Amygdala (tissue), 56 donors: Measurements from ENCODE around the gene ENOSF1.
"Not testable (repeated sequence)": the region's sequence is repeated elsewhere in the genome, so short reads cannot be mapped to it uniquely, and the experiment has no call there.

Source experiments
- DNase-seq, 56 donors: peaks; one replicate each; lab custom pipeline; 2025; lab: John Stamatoyannopoulos, UW

The ENOSF1 gene

GRCh38 chr18:708096-708495, 4.3 kb downstream of the ENOSF1 start:
- DNase-seq, result no peak

- DNase-seq, result peak in 1 of 56 donors; percentile 22
Observed at GRCh38 chr18:706405-706804, 6.0 kb downstream of the ENOSF1 start.

- DNase-seq, result no peak
Observed at GRCh38 chr18:703213-703967, 9.0 kb downstream of the ENOSF1 start.

GRCh38 chr18:697800-698199, 14.6 kb downstream of the ENOSF1 start:
- DNase-seq, result no peak

GRCh38 chr18:697012-697411, 15.4 kb downstream of the ENOSF1 start:
- DNase-seq, result no peak

DNA sequence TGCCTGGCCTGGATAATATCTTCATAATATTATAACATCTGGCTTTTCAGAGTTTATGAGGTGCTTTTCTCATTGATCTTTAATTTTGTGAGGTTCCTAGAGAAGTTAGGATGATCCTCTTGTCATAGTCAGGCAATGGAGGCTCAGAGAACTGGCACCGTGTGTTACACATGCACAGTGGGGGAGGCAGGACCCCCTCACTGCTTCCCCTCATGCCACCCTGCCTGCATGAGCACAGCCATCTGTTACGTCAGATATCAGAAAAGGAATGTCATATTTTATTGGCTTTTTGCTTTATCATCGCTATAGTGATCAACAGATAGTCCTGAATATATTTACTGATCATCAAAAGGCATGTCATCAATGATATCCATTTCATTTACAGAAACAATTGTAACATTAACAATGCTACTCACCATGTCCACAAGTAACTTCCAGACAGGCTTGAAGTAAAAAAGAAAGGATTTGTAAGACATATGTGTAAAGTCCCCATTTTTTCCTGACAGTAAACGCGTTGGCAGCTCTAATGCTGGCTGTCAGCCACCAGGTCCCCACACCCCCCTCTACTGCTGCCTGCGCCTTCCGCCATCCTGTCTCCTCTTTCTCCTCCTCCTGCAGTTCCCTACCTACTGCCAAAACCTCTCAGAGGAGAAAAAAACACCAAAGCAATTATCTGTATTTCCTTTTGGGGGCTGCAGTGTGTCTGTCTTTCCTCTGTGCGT, 18.8 kb downstream of the ENOSF1 start:
- peak in 5 of 56 donors; percentile 11 to 33 (median 30) for DNase-seq

DNA sequence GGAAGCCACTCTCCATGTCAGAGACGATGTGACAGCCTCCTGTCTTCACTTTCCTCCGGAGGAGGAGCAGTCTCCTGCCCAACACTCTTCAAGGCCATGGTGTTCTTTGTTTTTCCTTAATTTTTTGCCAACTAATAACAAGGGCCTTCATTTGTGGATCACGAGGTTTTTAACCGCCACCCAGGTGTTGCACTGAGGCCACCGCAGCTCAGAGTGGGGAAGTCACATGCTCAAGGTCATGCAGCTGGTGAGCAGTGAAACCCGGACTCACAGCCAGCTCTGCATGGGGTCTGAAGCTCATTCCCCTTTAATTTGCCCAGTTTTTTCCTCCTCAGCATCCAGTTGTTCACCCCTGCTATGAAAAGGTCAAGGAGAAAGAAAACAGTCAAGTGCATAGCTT, 19.6 kb downstream of the ENOSF1 start:
- DNase-seq, result no peak

- DNase-seq, result no peak
Observed at GRCh38 chr18:688323-688722, 24.1 kb downstream of the ENOSF1 start.

GRCh38 chr18:686339-687111, 25.9 kb downstream of the ENOSF1 start:
- peak in 2 of 56 donors; percentile 9 to 12 for DNase-seq

DNA sequence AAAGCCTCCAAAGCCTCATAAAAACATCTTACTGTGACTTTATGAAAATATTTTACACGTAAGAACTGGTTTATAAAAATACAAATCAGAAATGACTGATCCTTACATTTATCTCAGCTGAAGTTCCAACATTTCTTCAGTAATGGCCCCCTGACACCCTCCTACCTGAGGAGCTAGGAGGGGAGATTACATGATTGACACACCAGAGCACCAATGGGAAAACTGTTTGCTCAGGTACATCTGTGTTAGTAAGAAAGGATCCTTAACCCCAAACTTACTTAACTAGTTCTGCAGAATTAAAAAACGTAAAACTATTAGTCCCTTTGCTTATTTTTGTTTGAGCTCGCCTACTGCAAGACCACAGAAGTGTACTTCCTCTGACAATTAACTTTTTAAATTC, 27.0 kb downstream of the ENOSF1 start:
- no peak for DNase-seq

DNA sequence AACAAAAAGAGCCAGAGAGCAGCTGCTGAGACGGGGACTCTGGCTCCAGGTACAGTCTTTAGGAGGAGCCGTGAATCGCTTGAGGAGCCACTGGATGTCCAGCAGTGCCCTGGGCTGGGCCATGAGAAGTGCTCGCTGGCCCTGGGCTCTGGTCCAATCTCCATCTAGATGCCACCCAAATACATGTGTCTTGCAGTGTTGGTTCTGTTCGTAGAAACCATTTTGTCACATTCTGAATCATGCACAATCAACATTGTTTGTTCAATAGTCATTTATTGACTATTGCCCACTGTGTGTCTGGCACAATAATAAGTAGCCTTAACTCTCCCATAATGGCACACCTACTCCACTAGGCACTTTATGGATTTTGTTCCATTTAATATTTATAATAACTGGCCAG, 28.9 kb downstream of the ENOSF1 start:
- no peak for DNase-seq

DNA sequence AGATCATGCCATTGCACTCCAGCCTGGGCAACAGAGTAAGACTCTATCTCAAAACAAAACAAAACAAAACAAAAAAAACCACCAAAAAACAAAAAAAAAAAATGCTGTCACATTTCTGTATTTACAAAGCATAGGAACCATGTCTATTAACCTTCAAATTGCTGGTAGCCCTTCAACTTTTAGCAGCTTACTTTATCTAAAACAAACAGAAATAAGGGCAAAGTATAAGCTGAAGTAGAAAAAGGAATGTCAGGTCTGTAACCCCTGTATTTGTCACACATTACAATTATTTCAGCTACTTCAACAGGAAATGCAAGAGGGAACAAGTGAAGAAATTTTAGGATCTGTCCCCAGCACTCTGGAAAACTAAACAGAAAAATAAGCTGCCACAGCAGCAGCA, 29.6 kb downstream of the ENOSF1 start:
- DNase-seq, result no peak

DNA sequence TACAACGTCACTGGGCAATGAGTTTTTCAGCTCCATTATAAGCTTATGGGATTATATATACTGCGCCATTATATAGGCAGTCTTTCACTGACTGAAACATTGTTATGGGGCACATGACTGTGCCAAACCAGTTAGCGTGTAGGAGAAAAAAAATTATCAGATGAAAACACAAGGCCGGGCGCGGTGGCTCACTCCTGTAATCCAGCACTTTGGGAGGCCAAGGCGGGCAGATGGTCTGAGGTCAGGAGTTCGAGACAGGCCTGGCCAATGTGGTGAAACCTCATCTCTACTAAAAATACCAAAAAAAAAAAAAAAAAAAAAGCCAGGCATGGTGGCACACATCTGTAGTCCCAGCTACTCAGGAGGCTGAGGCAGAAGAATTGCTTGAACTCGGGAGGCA, 30.0 kb downstream of the ENOSF1 start:
- not testable (repeated sequence) for DNase-seq

- DNase-seq, result no peak
Observed at GRCh38 chr18:681985-682384, 30.4 kb downstream of the ENOSF1 start.

- peak in 2 of 56 donors; percentile 10 to 15 for DNase-seq
Observed at GRCh38 chr18:680392-680791, 32.0 kb downstream of the ENOSF1 start.

DNA sequence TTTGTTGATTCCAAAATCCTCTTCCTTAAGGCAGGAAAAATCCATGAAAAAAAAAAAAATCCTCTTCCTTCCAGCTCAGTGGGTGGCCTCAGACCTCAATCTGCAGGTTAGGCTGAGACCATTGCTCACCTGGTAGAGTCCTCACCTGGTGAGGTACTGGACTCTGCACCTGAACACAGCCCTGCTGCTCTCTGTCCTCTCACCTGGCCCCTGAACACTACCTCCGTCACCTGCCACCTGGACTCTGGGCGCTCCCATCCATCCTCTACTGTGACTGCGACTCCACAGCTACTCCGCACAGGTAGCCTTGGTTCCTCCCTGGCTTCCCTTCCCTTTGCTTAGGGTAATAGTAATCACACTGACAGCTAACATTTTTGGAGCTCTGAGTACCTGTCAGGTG, 32.9 kb downstream of the ENOSF1 start:
- DNase-seq, result no peak

GRCh38 chr18:678482-679182, 33.8 kb downstream of the ENOSF1 start:
- no peak for DNase-seq

DNA sequence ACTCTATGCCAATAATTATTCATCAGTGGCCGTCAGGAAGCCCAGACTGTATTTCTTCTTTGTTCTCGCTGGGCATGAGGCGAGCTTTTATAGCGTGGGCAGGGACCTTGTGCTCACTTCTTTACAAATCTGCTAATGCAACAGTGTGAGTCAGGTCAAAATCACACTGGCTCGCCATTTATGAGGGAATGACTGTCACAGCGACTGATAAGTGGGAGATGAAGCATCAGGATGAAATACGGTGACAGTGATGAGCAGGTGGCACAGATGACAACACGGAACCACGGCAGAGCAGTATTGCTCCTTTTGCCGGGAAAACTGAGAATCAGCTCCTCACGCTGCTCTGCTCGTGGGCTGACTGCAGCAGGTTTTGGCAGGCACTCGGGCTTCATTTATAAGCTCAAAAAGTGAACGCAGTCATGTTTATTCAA, 34.5 kb downstream of the ENOSF1 start:
- DNase-seq, result peak in 14 of 56 donors; percentile 9 to 66 (median 20)

- no peak for DNase-seq
Observed at GRCh38 chr18:677145-677544, 35.3 kb downstream of the ENOSF1 start.

DNA sequence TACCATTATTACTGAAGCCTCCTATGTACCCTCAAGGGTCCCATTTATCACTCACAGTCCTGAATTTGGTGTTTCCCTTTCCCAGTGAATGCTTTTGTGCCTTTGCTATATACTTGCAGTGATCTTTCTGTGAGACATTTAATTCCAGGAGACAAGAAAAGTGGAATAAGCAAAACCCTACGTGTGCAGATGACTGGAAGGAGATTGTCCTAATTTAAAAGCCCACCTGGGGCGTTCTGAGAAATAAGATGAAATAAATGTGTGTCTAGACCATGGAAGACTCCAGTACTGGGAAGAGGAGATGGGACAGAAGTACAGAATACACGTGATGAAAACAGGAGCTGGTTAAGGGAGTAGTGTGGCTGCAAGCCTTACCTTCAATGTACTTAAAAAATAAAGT, 35.7 kb downstream of the ENOSF1 start:
- no peak for DNase-seq

GRCh38 chr18:676069-676468, 36.4 kb downstream of the ENOSF1 start:
- no peak for DNase-seq
